Skin of body (tissue), 2 donors: ENCODE results near the gene NIT2. TPM values are rescaled to one million over a fixed set of nuclear protein-coding genes. Genes with fewer than 3 reads are reported as not detected.
"Not testable (repeated sequence)": the region's sequence is repeated elsewhere in the genome, so short reads cannot be mapped to it uniquely, and the experiment has no call there.

Experiments used
- DNase-seq: peaks from one replicate; lab custom pipeline; 2025; lab: John Stamatoyannopoulos, UW
- total RNA-seq: library from RNA; depleted of rRNA; stranded (reverse); fragments of >200 nt; gene quantifications from one replicate; pipeline ENCODE4 v1.2.3, GENCODE V29; 2014

NIT2 gene
- total RNA-seq, 1 donor from 2014 or later = 17.2 TPM

GRCh38 chr3:100336229-100336628 is 1.7 kb downstream of the NIT2 start:
- DNase-seq = not testable (repeated sequence)

GRCh38 chr3:100338911-100339310 is 4.4 kb downstream of the NIT2 start:
- no peak for DNase-seq

GRCh38 chr3:100339786-100340185 is 5.2 kb downstream of the NIT2 start:
- no peak for DNase-seq

GRCh38 chr3:100340527-100340926 is 6.0 kb downstream of the NIT2 start:
- no peak for DNase-seq

GRCh38 chr3:100348727-100349126 is 14.2 kb downstream of the NIT2 start:
- DNase-seq = no peak

- not testable (repeated sequence) for DNase-seq
Measured at GRCh38 chr3:100351770-100352169, 17.2 kb downstream of the NIT2 start.

GRCh38 chr3:100352296-100353231 is 18.0 kb downstream of the NIT2 start:
- DNase-seq = no peak

- no peak for DNase-seq
Measured at GRCh38 chr3:100354850-100355249, 20.3 kb downstream of the NIT2 start.

GRCh38 chr3:100358413-100358812 is 23.9 kb downstream of the NIT2 start:
- no peak for DNase-seq

- no peak for DNase-seq
Measured at GRCh38 chr3:100359035-100359434, 24.5 kb downstream of the NIT2 start.

- no peak for DNase-seq
Measured at GRCh38 chr3:100360757-100361496, 26.4 kb downstream of the NIT2 start.

GRCh38 chr3:100361897-100362296 is 27.3 kb downstream of the NIT2 start:
- no peak for DNase-seq

GRCh38 chr3:100364421-100364820 is 29.9 kb downstream of the NIT2 start:
- no peak for DNase-seq

- no peak for DNase-seq
Measured at GRCh38 chr3:100366424-100366823, 31.9 kb downstream of the NIT2 start.

- DNase-seq = no peak
Measured at GRCh38 chr3:100368441-100368840, 33.9 kb downstream of the NIT2 start.

- DNase-seq = no peak
Measured at GRCh38 chr3:100370756-100371155, 36.2 kb downstream of the NIT2 start.

- no peak for DNase-seq
Measured at GRCh38 chr3:100374521-100374920, 40.0 kb downstream of the NIT2 start.

- no peak for DNase-seq
Measured at GRCh38 chr3:100376301-100376700, 41.7 kb downstream of the NIT2 start.

GRCh38 chr3:100384733-100385525 is 50.4 kb downstream of the NIT2 start:
- no peak for DNase-seq

GRCh38 chr3:100386437-100387074 is 52.0 kb downstream of the NIT2 start:
- no peak for DNase-seq

- DNase-seq = no peak
Measured at GRCh38 chr3:100389025-100389424, 54.5 kb downstream of the NIT2 start.
